Globus pallidus (tissue), 1 donor: ENCODE data around the gene PPP1R37.

Experiments
- DNase-seq: peaks from one replicate; pipeline ENCODE4 v3.0.0-alpha.2; 2015; ENCODE audit warnings: low spot score

Gene PPP1R37, protein sequence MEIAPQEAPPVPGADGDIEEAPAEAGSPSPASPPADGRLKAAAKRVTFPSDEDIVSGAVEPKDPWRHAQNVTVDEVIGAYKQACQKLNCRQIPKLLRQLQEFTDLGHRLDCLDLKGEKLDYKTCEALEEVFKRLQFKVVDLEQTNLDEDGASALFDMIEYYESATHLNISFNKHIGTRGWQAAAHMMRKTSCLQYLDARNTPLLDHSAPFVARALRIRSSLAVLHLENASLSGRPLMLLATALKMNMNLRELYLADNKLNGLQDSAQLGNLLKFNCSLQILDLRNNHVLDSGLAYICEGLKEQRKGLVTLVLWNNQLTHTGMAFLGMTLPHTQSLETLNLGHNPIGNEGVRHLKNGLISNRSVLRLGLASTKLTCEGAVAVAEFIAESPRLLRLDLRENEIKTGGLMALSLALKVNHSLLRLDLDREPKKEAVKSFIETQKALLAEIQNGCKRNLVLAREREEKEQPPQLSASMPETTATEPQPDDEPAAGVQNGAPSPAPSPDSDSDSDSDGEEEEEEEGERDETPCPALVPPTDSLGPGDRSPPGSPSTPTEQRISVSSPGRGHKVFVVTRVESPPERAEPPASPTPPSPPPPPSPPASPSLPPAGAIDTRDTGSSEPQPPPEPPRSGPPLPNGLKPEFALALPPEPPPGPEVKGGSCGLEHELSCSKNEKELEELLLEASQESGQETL

DNA sequence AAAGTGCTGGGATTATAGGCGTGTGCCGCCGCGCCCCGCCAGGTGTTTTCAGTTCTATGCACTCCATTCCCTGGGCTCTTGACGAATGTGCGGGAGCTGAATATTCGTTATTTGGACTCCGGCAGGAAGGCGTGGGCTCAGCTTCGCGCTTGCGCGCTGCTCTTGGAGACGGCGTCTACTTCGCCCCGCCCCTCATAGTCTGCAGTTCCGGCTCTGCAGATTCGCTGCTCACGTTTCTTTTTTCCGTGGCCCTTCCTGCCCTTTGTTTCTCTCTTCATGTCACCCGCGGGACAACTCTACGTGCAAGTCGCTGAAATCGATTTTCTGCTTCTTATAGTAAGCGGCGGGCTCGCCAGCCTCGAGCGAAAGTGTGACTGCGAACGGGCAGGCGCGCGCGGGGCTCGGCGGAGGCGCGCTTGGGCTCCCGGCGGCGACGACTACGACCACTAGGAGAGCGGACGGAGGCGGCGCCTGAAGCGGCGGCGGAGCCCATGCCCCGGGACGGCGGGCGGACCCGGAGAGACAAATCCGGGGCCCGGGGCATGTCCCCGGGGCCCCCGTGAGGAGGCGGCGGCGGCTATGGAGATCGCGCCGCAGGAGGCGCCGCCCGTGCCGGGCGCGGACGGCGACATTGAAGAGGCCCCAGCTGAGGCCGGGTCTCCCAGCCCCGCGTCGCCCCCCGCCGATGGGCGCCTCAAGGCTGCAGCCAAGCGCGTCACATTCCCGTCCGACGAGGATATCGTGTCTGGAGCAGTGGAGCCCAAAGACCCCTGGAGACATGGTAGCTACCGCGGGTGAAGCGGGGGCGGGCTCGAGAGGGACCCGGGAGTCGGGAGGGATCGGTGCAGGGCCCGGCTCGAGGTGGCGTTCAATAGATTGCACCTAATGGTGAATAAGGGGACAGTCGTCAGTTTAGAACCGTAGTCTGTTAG lies at the start of gene PPP1R37:
Gene PPP1R37, plus strand, starts transcription at position 433 of the 932 bp plus-strand sequence. Its CDS starts 147 bp downstream, at position 580.
- peak; percentile 92 for DNase-seq

DNA sequence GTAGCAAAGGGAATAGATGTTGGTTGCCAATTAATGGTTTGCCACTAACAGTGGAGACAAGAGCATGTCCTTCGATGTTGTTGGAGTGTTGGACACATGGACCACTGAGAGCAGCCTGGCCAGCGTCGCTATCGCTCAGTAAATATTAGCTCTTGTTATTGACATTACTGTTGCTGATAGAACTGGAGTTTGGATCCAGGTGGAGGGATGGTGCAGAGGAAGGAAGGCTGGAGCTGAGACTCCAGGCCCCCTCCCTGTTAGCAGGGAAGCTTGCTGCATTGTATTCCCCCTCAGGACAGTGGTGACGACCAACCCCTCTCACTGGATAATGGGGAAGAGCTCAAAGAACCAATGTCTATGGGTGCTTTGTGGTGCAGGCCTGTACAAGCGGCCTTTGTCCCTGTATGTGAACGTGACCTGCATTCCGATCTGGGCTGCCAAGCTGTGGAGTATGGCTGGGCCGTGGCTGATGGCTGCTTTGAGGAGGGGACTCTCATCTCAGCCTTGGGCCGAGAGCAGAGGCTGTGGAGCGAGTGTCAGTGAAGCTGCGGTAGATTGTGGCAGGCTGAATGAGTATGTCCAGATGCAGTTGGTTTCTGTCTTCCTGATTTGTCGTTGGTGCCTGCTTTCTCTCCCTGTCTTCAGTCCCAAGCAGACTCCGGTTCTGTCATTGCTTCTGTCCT lies 47.2 kb upstream of the PPP1R37 start:
- peak; percentile 99 for DNase-seq

- DNase-seq = no peak
Observed at GRCh38 chr19:45046355-45046754, 46.6 kb upstream of the PPP1R37 start.

DNA sequence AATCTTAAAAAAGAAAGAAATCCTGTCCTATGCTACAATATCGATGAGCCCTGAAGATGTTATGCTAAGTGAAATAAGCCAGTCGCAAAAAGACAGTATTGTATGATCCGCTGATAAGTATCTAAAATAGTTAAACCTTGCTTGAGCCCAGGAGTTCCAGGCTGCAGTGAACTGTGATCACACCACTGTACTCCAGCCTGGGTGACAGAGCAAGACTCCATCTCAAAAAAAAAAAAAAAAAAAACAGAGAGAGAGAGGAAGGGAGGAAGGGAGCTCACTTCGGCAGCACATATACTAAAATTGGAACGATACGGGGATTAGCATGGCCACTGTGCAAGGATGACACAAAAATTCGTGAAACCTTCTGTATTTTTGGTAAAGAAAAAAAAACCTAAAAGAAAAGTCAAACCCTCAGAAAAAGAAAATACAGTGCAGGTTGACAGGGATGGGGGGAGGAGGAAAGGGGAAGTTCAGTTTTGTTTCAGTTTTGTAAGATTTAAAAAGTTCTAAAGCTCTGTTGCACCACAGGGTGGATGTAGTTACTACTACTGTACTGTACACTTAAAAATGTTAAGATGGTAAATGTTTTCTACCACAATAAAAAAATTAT lies 45.7 kb upstream of the PPP1R37 start:
- no peak for DNase-seq

DNA sequence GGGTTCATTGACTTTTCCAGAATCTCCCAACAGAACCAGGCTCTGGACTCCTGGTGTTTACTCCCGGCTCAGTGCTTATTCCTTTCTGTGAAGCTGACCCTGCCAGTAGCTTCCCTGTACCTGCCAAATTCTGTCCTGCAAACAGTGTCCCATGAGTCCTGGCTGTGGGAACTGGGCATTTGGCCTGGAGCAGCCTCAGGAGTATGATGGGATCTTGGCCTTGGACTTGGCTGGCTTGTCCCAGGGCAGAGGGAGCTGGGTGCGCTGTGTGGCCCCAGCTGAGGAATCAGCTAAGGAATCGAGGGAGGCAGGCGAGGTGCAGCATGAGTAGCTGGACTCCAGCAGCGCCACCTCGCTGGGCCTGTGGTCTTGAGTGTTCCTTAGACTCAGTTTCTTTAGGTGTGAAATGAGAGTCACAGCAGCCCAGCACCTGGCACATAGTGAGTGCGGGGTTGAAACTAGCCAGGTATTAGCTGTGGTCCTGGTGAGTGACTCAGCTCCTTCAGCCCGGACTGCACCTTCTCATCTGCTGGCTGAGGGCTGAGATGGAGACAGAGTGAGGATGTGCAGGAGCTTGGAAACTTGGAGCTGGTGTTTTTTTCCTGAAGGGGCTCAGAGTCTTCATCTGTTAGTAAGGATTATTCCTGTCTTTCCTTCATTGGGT lies 43.8 kb upstream of the PPP1R37 start:
- peak; percentile 51 for DNase-seq

DNA sequence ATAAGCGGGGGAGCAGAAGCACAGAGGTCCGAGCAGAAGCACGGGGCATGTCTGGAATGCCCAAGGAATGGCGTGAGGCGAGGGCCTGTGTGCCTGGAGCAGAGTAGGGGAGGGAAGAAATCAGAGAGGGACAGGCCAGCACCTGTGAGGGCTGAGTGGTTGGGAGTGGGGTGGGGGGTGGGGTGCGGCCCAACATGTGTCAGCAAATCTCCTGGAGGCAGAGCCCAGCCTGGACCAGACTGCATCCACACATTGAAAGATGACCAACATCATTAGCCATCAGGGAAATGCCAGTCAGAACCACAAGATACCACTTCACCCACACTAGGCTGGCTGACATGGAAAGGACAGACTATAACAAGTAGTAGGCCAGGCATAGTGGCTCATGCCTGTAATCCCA lies 42.9 kb upstream of the PPP1R37 start:
- DNase-seq = no peak

DNA sequence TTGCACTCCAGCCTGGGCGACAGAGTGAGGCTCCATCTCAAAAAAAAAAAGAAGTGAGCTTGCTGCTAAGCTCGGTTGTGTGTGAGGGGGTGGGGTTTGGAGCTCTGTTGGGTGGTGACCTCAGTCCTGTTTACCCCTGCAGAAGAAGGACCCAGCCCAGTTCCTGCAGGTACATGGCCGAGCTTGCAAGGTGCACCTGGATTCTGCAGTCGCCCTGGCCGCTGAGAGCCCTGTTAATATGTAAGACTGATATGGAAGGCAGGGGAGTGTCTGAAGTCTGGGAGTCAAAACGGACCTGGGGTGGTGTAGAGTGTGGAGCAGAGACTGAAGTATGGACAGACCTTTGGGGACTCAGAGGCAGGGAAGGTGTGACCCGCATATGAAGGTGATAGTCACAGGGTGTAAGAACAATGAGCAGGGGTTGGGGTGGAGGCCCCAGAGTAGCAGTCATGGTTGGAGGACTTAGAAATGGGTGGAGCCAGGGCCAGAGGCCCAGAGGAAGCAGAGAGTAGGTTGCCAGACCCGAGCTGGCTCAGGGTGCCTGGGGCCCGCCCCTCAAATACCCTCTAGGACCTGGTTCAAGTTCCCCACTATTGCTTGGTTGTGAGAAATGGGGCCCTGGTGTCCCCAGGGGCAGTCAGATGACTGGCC lies 40.9 kb upstream of the PPP1R37 start:
- DNase-seq = no peak

DNA sequence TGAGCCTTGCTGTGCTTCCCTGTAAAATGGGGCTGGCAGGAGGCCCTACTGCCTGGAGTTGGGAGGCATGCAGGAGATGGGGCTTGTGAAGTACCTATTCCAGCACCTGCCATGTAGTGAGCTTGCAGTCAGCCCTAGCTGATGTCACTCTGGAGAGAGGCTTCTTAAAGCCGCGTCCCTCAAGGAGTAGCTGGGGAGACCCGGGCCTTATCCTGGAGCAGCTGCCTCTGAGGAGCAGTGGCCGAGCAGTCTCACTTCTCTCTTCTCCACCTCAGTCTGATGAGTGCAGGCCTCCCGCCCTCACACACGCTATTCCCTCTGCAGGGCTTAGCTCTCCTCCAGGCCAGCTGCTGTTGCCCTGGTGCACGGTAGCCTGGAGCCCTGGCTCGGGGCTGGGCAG lies 36.1 kb upstream of the PPP1R37 start:
- DNase-seq = no peak

GRCh38 chr19:45057444-45057843 lies 35.5 kb upstream of the PPP1R37 start:
- DNase-seq = no peak

GRCh38 chr19:45058622-45059159 lies 34.3 kb upstream of the PPP1R37 start:
- no peak for DNase-seq

- peak; percentile 79 for DNase-seq
Observed at GRCh38 chr19:45059258-45059965, 33.6 kb upstream of the PPP1R37 start.

GRCh38 chr19:45061965-45062364 lies 31.0 kb upstream of the PPP1R37 start:
- no peak for DNase-seq

DNA sequence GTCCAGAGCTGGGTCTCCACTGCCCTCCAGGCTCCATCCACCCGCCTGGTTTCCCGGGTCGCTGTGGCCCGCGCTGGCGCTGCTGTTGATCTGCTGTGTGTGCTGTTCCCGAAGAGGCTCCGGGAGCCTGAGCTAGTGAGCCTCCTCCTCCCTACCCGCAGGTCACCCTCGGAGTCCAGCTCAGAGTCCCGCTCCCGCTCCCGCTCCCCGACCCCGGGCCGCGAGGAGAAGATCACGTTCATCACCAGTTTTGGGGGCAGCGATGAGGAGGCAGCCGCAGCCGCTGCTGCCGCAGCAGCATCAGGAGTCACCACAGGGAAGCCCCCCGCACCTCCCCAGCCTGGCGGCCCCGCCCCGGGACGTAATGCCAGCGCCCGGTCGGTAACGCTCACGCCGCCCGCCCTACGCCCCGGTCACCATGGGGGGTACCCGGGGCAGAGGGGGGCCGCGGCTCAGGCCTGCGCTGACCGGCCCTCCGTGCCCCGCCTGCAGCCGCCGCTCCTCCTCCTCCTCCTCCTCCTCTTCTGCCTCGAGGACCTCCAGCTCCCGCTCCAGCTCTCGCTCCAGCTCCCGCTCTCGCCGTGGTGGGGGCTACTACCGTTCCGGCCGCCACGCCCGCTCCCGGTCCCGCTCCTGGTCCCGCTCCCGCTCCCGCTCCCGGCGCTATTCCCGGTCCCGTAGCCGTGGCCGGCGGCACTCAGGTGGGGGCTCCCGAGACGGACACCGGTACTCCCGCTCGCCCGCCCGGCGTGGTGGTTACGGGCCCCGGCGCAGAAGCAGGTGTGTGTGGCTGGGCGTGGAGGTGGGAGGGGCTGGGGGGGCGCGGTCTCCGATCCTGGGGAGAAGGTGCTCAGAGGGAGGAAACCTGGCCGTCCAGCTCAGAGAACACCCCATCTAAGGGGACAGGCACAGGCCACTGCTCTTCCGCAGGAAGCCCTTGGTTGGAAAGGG lies 28.9 kb upstream of the PPP1R37 start:
- no peak for DNase-seq

GRCh38 chr19:45066921-45067661 lies 25.9 kb upstream of the PPP1R37 start:
- no peak for DNase-seq

DNA sequence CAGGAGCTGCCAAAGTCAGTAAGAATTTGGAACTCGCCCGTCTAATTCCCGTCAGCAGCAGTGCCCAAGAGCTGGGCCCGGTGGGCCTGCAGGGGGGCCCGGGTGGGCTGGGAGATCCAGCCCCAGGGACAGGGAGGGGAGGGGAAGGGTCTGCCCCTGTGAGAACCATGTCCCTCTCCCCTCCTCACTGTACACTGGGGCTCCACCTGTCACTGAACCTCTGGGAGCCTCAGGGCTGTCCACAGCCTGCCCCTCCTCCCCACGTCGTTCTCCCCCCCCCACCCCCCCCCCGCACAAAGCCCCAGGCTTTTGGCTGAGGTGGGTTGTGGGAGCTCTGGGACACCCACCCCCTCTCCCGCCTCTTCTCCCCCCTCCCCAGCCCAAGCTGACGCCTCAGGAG lies 24.9 kb upstream of the PPP1R37 start:
- DNase-seq = no peak

- DNase-seq = no peak
Observed at GRCh38 chr19:45069056-45069455, 23.9 kb upstream of the PPP1R37 start.

DNA sequence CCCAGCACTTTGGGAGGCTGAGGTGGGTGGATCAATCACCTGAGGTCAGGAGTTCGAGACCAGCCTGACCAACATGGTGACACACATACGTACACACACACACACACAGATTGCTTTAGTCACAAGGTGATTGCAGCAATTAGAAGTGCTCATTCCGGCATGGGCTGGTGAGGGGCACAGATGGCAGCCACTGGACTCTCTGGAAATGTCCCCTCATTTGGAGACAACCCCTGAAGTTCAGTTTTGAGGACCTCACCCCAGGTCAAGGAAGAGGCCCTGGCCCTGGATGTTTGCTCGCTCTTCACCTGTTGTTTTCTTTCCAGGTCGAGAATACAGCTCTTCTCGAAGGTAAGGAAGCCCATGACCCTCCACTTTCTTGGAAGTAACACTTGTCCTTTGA lies 22.8 kb upstream of the PPP1R37 start:
- no peak for DNase-seq
